Measurements from ENCODE around the gene ACER3. TPM values are rescaled to one million over a fixed set of nuclear protein-coding genes. Genes with fewer than 3 reads are reported as not detected.
"Not testable (repeated sequence)": the region's sequence is repeated elsewhere in the genome, so short reads cannot be mapped to it uniquely, and the experiment has no call there.

Gene ACER3
- total RNA-seq, 1 donor from 2014 or later: 30.1 TPM

DNA sequence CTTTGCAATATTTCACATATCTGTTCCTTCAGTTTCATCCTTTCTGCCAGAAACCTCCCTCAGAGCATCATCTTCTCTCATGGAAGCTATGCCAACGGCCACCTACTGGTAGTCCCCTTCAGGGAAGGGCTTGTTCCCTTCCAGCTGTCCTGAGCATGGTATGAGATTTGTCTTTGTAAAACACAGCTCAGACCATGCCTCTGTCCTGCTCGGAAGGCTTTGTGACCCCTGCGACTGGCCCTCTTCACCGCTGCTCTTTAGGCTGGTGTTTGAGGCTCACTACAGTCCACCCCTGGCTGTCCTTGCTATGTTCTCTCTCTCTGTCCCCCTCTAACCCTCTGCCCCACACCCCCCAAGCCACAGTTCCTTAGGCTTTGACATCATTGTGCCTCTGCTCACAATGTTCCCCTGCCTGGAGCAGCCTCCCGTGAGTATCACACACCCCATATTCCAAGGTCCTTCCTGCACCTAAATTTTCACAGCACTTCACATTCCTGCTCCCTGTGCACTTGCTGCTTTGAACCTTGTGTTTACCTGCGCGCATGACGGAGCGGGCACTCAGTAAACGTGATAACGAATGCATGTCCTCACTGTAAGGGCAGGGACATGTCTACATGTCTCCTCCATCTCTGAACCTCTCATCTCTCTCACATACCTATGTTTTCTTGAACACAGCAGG, 24.0 kb upstream of the ACER3 start:
- no peak for DNase-seq

DNA sequence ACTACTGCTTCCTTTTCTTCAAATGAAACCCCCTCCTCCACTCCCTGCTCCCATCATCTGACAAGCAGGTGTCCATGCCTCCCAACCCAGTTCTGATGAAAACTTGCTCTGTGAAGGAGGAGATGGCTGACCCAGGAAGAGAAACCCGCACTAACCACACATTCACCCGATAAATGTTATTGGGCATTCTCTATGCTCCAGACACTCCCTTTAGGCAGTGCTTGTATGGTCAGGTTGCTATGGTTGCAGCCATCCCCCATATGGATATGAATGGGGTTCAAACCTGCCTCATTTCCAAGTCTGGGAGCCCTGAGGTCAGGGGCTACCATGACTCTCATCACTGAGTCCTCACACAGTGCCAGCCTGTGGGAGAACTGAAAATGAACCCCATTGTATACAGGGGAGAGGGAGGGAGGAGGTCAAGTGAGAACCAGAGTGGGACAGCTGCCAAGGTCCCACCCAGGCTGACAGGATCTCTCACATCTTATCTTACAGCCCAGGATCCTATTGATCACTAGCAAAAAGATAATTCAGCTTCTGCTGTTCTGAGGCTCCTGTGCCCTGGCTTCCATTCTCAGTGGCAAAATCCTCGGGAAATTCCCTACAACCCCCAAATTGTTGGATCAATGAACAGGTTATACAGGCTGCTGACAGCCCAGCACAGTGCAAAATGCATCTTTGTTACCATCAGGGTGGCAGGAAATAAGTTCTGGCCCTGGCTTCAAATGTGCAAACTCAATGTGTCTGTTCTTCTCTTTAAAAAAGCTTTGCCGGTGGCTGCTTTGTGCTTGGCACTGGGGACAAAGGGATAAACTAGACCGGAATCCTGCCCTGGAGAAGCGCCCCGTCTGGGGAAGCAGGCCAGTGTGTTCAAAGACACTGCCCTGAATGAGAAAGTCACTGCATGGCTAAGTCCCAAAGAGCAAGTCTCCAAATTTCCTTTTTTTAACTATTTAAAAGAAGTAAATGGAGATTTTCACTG, 22.7 kb upstream of the ACER3 start:
- DNase-seq: no peak

DNA sequence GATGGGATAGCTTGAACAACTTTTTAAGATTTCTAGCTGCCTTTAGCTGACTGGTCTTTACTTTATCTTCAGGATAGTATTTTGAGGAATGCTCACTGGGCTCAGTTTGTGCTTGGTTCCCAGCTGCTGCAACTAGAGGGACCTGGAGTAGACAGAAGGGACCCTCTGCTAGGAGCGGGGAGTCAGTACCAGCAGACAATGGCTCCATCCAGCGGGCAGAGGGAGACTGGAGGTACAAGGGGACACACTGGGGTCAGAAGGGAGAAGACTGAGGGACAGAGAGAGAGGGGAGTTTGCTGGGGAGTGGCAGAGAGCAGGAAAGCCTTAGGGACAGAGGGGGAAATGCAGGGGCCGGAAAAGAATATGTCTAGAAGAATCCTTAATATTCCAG, 22.0 kb upstream of the ACER3 start:
- DNase-seq: peak; percentile 76

DNA sequence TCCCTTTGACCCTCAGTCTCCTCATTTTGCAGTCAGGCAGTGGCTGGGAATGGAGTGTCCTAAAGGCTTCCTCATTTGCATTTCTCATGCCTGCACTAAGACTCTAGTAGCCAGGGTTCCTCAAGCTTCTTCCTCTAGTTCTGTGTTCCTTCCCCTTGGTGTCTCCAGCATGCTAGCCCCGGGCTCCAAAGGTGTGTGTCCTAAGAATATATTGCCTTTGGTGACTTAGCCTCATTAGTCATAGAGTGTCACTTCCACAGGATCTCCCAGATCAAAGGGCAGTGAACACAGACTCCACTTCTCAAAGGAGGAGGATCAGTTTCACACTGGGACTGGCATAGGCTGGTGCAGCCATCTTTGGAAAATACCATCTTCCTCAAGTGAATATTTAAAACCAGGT, 21.4 kb upstream of the ACER3 start:
- peak; percentile 63 for DNase-seq

DNA sequence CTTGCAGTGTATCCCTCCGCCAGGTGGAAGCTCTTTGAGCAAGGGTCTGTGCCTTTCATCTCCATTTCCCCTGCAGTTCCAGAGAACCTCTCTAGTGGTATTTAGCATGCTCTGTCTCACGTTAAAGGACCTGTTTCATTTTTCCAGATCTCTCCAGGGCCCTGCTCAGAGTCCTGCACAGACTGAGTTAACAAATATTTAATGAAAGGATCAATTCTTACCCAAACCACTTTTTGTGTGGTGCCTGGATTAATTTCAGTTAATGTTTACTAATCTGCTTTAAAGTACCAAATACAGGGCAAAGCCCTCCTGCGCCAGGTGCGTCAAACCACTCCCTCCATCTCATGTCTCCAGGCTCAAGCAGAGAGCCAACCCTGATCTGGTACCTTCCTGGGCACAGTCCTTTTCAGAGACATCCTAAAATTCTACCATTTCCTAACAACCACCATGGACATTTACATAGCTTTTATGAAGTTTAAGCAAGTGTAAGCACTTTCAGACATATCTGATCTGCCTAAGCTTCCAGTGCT, 18.7 kb upstream of the ACER3 start:
- DNase-seq: no peak

DNA sequence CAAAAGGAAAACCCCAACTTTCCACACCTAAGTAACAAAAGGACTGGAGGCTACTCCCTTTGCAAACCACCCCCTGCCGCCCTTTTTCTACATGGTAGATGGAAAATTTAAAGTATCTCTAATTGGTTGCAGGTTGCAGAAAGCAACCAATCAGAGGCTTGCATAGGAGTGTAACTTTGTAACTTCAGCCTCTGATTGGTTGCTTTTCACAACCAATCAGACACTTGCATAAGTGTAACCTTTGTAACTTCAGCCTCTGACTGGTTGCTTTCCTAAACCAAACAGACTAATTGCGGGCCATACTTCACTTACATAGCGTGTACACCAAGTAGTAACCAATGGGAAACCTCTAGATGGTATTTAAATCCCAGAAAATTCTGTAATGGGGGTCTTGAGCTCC, 16.8 kb upstream of the ACER3 start:
- no peak for DNase-seq

DNA sequence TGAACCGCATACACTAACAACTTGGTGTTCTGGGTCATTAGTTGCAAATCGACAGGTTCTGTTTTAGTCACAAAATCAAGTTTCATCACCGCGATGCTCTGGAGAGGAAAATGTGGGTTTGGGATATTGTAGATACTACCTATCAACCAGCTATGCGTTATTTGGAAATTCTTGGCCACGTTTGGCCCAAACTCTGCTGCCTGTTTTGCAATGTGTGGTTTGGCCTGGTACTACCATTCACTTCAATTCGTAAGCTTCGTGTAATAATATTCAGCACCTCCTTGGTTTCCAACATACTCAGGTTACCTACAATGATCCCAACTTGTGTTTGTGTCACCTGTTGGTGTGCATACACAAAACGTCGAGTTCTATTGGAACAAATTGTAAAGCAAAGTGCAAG, 16.2 kb upstream of the ACER3 start:
- no peak for DNase-seq

DNA sequence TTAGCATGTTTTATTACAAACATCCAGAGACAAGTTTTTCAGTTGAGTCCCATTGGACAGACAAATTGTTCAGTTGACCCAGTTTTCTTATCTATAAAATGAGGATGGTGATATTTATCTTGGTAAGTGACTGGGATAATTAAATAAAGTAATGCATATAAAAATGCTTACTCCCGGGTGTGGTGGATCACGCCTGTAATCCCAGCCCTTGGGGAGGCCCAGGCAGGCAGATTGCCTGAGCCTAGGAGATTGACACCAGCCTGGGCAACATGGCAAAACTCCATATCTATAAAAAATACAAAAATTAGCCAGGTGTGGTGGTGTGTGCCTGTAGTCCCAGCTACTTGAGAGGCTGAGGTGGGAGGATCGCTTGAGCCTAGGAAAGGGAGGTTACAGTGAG, 15.6 kb upstream of the ACER3 start:
- no peak for DNase-seq

DNA sequence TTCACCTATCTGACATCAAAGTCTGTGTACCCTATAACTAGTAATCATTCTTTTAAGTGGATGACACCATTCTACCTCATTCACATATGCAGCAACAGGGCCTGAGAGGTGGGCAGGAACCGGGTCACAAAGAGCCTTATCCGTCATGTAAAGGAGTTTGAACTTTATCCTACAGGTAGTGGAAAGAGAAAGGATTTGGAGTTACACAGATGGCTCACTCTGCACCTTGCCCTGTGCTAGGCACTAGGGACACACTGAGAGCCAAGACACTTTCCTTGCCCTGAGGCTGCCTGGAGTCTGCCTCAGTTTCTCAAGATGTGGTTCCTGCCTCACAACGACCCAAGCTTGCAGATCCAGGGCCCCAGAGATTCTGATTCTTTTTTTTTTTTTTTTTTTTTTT, 14.3 kb upstream of the ACER3 start:
- no peak for DNase-seq

DNA sequence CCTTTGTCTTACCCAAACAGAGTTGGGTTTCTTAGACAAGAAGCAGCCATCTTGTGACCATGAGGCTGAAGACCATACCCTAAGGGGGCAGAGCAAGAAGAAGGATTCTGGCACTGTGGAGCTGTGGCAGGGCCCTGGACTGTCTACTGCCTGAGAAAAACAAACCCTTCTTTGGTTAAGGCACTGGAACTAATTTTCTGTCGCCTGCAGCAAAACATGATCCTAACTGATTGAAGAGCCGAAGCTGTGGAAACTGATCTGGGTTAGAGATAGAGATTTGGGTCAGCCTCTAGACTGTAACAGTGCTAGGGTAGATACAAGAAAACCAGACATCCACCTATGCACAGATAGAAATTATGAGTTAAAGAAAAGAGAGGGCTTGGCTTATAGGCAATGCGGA, 11.3 kb upstream of the ACER3 start:
- DNase-seq: no peak

DNA sequence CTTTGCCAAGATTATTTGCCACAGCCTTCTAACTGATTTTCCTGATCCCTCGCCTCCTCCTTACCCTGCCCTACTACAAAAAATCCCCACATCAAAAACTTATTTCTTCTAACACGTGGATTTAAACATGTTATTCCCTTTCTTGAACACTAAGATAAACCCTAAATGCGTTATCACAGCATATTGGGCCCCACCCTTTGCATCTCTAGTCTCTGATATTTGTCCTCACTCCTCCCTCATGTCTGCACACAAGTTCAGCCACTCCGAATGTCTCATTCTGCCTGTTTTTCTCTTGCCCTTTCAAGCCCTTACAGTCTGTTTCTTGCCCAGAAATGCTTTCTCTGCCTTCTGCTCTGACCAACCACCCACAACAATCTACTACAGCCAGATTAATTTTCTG, 10.6 kb upstream of the ACER3 start:
- no peak for DNase-seq

DNA sequence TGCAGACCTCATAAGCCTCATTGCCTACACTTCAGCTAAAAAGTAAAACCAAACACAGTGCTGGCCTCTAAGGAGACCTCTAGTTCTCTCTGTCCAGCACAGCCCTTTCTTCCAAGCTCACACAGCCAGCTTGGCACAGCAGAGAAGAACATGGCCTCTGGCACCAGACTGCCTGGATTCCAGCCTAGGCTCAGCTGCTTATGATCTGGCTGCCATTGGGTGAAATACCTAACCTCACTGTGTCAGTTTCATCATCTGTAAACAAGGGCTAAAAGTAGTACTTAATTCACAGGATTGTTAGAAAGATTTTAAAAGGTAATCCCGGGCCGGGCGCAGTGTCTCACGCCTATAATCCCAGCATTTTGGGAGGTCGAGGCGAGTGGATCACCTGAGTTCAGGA, 9.9 kb upstream of the ACER3 start:
- DNase-seq: no peak

DNA sequence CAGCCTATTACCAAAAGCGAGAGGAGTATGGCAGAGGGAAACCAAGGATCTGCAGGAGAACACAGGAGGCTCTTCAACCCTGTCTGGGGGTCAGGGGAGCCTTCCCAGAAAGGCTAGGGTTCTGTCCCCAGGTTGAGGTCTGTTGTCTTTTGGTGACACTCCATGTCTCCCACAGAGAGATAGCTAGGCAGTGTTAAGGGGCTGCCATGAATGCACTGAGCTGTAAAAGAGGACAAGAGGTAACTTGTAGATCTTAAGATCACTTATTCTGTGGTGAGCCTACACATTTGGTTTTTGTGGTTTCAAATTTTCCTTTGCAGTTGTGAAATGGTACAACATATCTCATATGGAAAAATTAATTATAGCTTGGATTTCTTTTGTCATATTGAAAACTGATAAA, 6.0 kb upstream of the ACER3 start:
- DNase-seq: no peak

DNA sequence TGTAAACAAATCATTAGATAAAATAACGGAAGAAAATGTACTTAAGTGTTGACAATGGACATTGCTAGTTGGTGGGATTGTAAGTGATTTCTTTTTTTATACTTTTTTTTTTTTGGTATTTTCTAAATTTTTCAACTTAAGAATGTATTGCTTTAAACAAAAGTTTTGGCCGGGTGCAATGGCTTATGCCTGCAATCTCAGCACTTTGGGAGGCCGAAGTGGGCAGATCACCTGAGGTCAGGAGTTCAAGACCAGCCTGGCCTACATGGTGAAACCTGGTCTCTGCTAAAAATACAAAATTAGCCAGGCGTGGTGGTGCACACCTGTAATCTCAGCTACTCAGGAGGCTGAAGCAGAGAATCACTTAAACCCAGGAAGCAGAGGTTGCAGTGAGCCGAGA, 5.0 kb upstream of the ACER3 start:
- DNase-seq: not testable (repeated sequence)

DNA sequence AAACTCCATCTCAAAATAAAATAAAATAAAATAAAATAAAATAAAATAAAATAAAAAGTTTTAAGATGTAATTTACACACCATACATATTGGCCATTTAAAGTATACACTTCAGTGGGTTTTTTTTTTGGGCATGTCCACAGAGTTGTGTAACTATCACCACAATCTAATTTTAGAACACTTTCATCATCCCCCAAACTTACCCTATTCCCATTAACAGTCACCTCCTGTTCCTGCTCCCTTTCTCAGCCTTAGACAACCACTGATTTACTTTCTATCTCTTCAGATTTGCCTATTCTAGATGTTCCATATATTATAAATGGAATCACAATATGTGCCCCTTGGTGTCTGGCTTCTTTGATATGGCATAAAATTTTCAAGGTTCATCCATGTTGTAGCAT, 4.6 kb upstream of the ACER3 start:
- DNase-seq: no peak

DNA sequence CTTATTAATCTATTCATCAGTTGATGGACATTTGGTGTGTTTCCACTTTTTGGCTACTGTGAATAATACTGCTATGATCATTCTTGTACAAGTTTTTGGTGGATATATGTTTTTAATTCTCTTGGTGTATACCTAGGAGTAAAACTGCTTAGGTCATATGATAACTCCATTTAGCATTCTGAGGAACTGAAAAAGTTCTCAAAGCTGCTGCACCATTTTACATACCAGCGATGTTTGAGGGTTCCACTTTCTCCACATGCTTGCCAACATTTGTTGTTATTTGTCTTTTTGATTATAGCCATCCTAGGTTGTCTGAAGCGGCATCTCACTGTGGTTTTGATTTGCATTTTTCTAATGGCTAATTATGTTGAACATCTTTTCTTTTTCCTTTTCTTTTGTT, 4.1 kb upstream of the ACER3 start:
- DNase-seq: no peak

DNA sequence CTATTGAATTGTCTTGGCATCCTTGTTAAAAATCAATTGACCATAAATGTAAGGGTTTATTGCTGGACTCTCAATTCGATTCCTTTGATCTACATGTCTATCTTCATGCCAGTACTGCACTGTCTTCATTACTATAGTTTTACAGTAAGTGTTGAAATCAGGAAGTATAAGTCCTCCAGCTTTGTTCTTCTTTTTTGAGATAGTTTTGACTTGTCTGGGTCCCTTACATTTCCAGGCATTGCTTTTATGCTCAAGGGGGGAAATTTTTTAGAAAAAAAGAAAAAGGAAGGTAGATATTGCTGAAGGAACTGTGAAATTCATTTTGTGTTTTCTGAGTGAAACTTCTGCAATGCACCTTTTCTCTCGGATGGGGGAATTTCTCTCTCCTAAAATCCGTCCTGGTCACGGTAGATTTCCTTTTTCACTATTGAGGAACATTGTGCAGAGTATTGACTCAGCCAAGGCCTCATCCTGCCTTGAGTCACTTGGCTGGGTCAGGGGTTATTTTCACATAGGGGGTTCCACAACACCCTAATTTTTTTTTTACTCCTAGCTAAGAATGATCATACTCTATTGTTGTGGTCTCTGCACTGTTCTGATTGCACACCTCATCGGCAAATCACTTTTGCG, 2.8 kb upstream of the ACER3 start:
- DNase-seq: peak; percentile 20

DNA sequence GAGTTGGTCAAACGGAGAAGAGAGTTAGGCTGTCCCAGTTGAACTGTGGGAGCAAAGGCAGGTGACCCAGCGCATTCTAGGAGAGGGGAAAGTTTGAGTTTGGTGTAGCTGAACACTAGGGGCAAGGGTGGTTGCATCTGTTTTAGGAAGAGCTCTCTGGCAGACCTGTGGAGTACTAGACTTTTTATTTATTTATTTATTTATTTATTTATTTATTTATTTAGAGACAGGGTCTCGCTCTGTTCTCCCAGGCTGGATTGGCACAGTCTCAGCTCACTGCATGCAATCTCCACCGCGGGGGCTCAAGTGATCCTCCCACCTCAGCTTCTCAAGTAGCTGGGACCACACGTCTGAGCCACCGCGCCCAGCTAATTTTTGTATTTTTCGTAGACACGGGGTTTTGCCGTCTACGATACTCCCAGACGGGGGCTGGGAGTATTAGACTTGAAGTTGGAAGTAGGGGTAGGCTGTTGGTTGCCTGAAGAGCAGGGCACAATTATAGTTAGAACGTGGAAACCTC, 950 bp upstream of the ACER3 start:
- DNase-seq: peak; percentile 2

DNA sequence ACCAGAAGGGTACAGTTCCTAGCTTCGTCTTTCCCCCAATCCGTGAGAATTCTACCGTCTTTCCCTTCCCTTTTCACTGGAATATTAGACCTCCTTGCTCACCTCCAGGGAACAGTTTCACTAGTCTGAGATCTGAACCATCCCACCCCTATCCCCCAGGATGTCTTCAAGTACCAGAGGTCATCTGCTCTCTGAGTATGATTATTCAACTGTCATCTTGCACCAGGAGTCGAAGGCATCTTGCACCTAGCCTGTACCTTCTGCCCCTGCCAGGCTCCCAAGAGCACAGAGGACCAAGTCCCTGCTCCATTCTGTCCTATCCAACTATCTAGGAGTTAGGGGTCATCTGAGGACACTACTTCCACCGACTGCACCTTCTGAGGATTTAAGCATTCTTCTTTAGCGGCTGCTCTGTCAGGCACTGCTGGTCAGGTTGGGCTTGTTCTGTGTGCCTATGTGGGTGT, 804 bp downstream of the ACER3 start:
- peak; percentile 18 for DNase-seq

DNA sequence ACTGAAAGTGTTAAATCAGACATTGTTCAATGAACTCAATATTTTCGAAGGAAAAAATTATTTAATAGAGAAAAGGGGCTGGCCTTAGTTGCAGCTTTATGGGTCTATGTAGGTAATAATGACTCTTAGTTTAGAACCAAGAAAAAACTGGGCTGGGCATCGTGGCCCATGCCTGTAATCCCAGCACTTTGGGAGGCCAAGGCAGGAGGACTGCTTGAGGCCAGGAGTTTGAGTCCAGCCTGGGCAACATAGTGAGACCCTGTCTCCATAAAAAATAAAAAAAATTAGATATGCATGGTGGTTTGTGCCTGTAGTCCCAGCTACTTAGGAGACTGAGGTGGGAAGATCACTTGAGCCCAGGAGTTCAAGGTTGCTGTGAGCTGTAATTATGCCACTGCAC, 2.1 kb downstream of the ACER3 start:
- DNase-seq: not testable (repeated sequence)

DNA sequence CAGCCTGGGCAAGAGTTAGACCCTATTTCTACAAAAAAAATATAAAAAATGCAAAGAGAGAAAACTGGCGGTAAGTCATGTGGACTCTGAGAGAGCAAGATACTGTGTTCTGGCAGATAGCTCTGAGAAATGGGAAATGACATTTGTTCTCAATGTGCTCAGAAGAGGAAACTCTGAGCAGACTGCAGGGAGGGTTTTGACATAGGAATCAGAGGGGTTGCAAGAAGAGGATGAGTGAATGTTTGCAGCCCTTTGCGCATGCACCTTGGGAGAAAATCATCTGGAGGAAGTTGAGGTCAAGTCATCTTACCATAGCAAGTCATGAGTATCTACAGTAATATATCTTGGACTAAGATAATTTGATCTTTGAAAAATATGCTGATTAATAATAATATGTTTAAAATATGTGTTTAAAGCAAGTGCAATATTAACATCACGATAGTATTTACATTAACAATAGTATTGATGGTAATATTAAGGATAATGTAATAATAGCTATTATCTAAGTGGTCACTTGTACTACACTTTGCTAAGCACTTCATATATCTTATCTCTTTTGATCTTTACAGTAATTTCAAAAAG, 2.6 kb downstream of the ACER3 start:
- DNase-seq: peak; percentile 6

DNA sequence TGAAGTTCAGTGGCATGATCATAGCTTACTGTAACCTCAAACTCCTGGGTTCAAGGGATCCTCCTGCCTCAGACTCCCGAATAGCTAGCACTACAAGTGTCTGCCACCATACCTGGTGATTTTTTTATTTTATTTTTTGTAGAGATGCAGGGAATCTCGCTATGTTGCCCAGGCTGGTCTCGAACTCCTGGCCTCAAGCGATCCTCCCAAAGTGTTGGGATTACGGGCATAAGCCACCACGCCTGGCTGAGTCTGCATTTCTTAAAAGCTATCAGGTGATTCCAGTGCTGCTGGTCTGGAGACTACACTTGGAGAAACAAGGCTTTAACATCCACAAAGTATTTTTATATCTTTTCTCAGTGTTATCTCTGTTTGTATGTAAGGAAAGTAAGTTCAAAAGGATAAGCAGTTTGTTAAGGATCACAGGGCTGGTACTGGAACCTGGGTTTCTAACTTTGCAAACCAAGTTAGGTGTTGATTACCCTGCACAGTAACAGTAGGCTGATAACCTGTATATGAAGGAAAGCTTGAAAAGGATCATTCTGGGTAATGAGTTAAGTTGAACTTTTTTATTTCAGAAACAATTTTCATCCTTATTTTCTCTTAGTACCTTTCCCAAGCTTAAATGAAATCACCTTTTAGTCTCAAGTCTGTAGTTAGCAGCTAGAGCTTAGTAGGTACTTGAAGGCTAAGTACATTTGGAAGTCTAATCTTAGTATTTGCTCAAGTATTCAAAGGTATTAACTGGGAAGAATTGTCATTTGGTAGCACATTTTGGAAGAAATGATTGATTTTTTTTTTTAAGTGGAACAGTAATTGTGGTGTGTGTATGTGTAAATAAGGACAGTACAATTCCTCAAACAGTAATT, 12.5 kb downstream of the ACER3 start:
- DNase-seq: no peak
